KOPT-K1 (cell line): ENCODE data around the gene POLD1.

Experiments used
- H3K27ac ChIP-seq: fragments of 200-600 bp; sonication (generic); 2 replicates; pipeline ENCODE4 v1.5.1; 2016; ENCODE audit warnings: antibody characterized with exemption, mild to moderate bottlenecking, low read depth, low read length; ENCODE audit not compliant: poor library complexity, severe bottlenecking
- H3K36me3 ChIP-seq: fragments of 200-600 bp; sonication (generic); 2 replicates; pipeline ENCODE4 v1.5.1; 2017; ENCODE audit warnings: antibody characterized with exemption, mild to moderate bottlenecking, low read length, moderate library complexity; ENCODE audit not compliant: insufficient read depth
- H3K9me3 ChIP-seq: fragments of 200-600 bp; sonication (generic); 2 replicates; pipeline ENCODE4 v1.5.1; 2017; ENCODE audit warnings: antibody characterized with exemption, low read length, mild to moderate bottlenecking; ENCODE audit not compliant: insufficient read depth, poor library complexity, severe bottlenecking

POLD1 gene

GRCh38 chr19:50450369-50451222 lies 66.4 kb downstream of the POLD1 start:
- Histone ChIP-seq H3K36me3 (no peaks in the 10 kb centered on the region), H3K27ac (no peak overlapping the region), H3K9me3 (no peaks in the 10 kb centered on the region)

- no peaks in the 10 kb centered on the region for H3K9me3 ChIP-seq
- no peaks in the 10 kb centered on the region for H3K36me3 ChIP-seq
- no peak overlapping the region for H3K27ac ChIP-seq
These were observed 67.0 kb downstream of the POLD1 start for GRCh38 chr19:50451223-50451534.

GRCh38 chr19:50453243-50453642 lies 69.1 kb downstream of the POLD1 start:
- Histone ChIP-seq H3K27ac (no peak overlapping the region), H3K36me3 (no peaks in the 10 kb centered on the region), H3K9me3 (no peaks in the 10 kb centered on the region)

GRCh38 chr19:50455992-50456391 lies 71.8 kb downstream of the POLD1 start:
- Histone ChIP-seq H3K36me3 (no peaks in the 10 kb centered on the region), H3K27ac (no peak overlapping the region)

GRCh38 chr19:50457300-50457699 lies 73.2 kb downstream of the POLD1 start:
- H3K9me3 ChIP-seq, result no peaks in the 10 kb centered on the region
- no peak overlapping the region for H3K27ac ChIP-seq
- H3K36me3 ChIP-seq, result no peaks in the 10 kb centered on the region

More at GRCh38 chr19:50455992-50456391, 71.8 kb downstream of the POLD1 start:
- no peaks in the 10 kb centered on the region for H3K9me3 ChIP-seq

- H3K27ac ChIP-seq, result no peak overlapping the region
- no peaks in the 10 kb centered on the region for H3K36me3 ChIP-seq
- H3K9me3 ChIP-seq, result no peaks in the 10 kb centered on the region
These were observed 74.4 kb downstream of the POLD1 start for GRCh38 chr19:50458396-50459066.

- Histone ChIP-seq H3K36me3 (no peaks in the 10 kb centered on the region), H3K9me3 (no peaks in the 10 kb centered on the region), H3K27ac (no peak overlapping the region)
These were observed 74.9 kb downstream of the POLD1 start for GRCh38 chr19:50459067-50459456.

GRCh38 chr19:50459638-50460037 lies 75.5 kb downstream of the POLD1 start:
- Histone ChIP-seq H3K27ac (no peak overlapping the region), H3K36me3 (no peaks in the 10 kb centered on the region), H3K9me3 (no peaks in the 10 kb centered on the region)

- no peaks in the 10 kb centered on the region for H3K9me3 ChIP-seq
- H3K36me3 ChIP-seq, result no peaks in the 10 kb centered on the region
- no peak overlapping the region for H3K27ac ChIP-seq
These were observed 76.1 kb downstream of the POLD1 start for GRCh38 chr19:50460161-50460765.

GRCh38 chr19:50461066-50461875 lies 77.1 kb downstream of the POLD1 start:
- Histone ChIP-seq H3K36me3 (no peaks in the 10 kb centered on the region), H3K9me3 (no peaks in the 10 kb centered on the region), H3K27ac (no peak overlapping the region)

- Histone ChIP-seq H3K27ac (no peak overlapping the region), H3K9me3 (no peaks in the 10 kb centered on the region), H3K36me3 (no peaks in the 10 kb centered on the region)
These were observed 78.8 kb downstream of the POLD1 start for GRCh38 chr19:50462970-50463369.

GRCh38 chr19:50464348-50464747 lies 80.2 kb downstream of the POLD1 start:
- Histone ChIP-seq H3K36me3 (no peaks in the 10 kb centered on the region), H3K9me3 (no peaks in the 10 kb centered on the region), H3K27ac (no peak overlapping the region)

GRCh38 chr19:50465000-50465399 lies 80.9 kb downstream of the POLD1 start:
- H3K27ac ChIP-seq, result no peak overlapping the region
- H3K36me3 ChIP-seq, result no peaks in the 10 kb centered on the region

GRCh38 chr19:50465986-50466705 lies 82.0 kb downstream of the POLD1 start:
- H3K27ac ChIP-seq, result no peak overlapping the region
- H3K9me3 ChIP-seq, result no peaks in the 10 kb centered on the region
- no peaks in the 10 kb centered on the region for H3K36me3 ChIP-seq

More at GRCh38 chr19:50465000-50465399, 80.9 kb downstream of the POLD1 start:
- H3K9me3 ChIP-seq, result no peaks in the 10 kb centered on the region
